ENCODE results near the gene ATXN2. TPM values are rescaled to one million over a fixed set of nuclear protein-coding genes. Genes with fewer than 3 reads are reported as not detected.

The ATXN2 gene
- total RNA-seq, 4 donors from 2014 or later, result 63.1 to 102 (median 63.8) TPM

GRCh38 chr12:111407377-111408115 lies 191.6 kb downstream of the ATXN2 start:
- Histone ChIP-seq H3K27ac (peak overlapping the region in 2 of 3 donors; percentile 81 to 87), H3K4me1 (peaks cover 42 to 71% of the 10 kb centered on the region in 2 donors)

DNA sequence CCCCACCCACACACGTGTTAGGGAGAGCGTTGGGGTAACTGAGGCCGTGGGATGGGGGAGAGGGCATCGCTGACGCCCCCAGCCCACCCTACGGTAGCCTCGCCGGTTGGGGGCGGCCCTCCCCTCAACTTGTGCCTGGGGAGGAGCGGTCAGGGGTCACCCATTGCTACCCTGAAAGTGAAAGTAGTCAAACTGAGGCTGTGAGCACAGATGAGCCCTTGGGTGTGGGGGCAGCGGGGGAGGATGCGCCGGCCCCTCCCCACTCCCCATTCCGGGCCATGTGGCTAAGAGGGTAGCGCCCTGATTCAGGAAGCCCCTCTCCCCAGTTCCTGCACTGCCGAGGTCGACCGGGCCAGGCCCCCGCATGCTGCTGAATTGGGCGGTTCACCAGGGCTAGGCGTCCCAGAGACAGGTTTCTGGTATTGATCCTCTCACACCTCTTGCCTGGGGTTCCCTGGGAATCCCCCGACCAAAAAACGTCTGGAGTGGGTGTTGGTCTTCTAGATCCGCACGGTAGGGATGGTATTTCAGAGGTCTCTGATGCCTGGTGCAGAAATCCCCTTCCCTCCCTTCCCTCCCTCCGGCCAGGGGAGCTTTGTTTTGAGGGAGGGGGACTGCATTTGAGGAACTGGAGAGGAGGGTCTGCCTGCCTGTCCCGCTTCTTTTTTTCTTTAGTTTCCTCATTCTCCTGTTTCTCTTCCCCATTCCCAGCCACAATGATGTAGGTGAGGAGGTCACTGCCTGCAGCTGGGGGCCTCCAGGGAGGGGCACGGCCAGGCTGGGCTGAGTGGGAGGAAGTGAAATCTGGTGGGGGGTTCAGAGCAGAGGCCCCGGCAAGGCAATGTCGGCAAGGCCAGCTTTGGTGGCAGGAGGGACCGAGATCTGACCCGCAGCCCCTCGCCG lies 192.4 kb downstream of the ATXN2 start:
- Histone ChIP-seq H3K27me3 (no peaks in the 10 kb centered on the region), H3K27ac (peak overlapping the region; percentile 81 to 87 (median 83)), H3K4me1 (peaks cover 35 to 63% of the 10 kb centered on the region in 2 donors), H3K4me3 (replicated peaks in 1 of 3) (peak overlapping the region; percentile 72 to 89 (median 88)), H3K36me3 (no peaks in the 10 kb centered on the region), H3K9me3 (no peaks in the 10 kb centered on the region)
- 30 to 48% methylated on average over 20 to 26 of the region's 34 CpGs for WGBS, 2 donors
- DNase-seq, result no peak
- TF ChIP-seq, protein P1, sequence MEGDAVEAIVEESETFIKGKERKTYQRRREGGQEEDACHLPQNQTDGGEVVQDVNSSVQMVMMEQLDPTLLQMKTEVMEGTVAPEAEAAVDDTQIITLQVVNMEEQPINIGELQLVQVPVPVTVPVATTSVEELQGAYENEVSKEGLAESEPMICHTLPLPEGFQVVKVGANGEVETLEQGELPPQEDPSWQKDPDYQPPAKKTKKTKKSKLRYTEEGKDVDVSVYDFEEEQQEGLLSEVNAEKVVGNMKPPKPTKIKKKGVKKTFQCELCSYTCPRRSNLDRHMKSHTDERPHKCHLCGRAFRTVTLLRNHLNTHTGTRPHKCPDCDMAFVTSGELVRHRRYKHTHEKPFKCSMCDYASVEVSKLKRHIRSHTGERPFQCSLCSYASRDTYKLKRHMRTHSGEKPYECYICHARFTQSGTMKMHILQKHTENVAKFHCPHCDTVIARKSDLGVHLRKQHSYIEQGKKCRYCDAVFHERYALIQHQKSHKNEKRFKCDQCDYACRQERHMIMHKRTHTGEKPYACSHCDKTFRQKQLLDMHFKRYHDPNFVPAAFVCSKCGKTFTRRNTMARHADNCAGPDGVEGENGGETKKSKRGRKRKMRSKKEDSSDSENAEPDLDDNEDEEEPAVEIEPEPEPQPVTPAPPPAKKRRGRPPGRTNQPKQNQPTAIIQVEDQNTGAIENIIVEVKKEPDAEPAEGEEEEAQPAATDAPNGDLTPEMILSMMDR (IDR thresholded peaks at IDR 0.05), result no peak
- no peak for TF ChIP-seq POLR2A (IDR thresholded peaks at IDR 0.05)
- intact Hi-C loops (cut with DNase I), result no loop called here

More at GRCh38 chr12:111407377-111408115, 191.6 kb downstream of the ATXN2 start:
- Histone ChIP-seq H3K4me3 (replicated peaks in 1 of 3) (peak overlapping the region in 1 of 3 donors; percentile 89), H3K9me3 (no peaks in the 10 kb centered on the region), H3K27me3 (no peaks in the 10 kb centered on the region), H3K36me3 (no peaks in the 10 kb centered on the region)
- TF ChIP-seq POLR2A (IDR thresholded peaks at IDR 0.05), result no peak
- TF ChIP-seq, protein P1 (IDR thresholded peaks at IDR 0.05), result no peak
- intact Hi-C loops (cut with DNase I), result no loop called here
- 84% methylated on average over 5 to 8 of the region's 9 CpGs for WGBS, 2 donors
- no peak for DNase-seq

- H3K27me3 ChIP-seq, result no peaks in the 10 kb centered on the region
- peak in 1 of 2 donors; percentile 53 for TF ChIP-seq POLR2A (IDR thresholded peaks at IDR 0.05)
- TF ChIP-seq, protein P1 (IDR thresholded peaks at IDR 0.05), result no peak
- H3K4me1 ChIP-seq, result peaks cover 27 to 55% of the 10 kb centered on the region in 2 donors
- H3K36me3 ChIP-seq, result no peaks in the 10 kb centered on the region
- H3K4me3 ChIP-seq (replicated peaks in 1 of 3), result peak within 1 kb of the TSS; percentile 72 to 89 (median 88)
- H3K9me3 ChIP-seq, result no peaks in the 10 kb centered on the region
- WGBS, 2 donors, result 2% methylated on average over 9 of the region's 80 CpGs; no CpG with 5 or more reads in 1 of the 2 donors
- intact Hi-C loops (cut with DNase I), result no loop called here
- no peak for DNase-seq
- peak within 1 kb of the TSS; percentile 81 to 87 (median 83) for H3K27ac ChIP-seq
Measured at GRCh38 chr12:111405859-111406473, 193.1 kb downstream of the ATXN2 start, which contains the start of gene SH2B3. Gene SH2B3, plus strand, starts transcription at chr12:111405923. Its CDS starts 12,223 bp downstream, at chr12:111418146.

GRCh38 chr12:111405149-111405858 lies 193.8 kb downstream of the ATXN2 start:
- WGBS, 2 donors, result 2 to 17% methylated on average over 9 to 30 of the region's 59 CpGs
- peak; percentile 94 to 96 for DNase-seq
- Histone ChIP-seq H3K9me3 (no peaks in the 10 kb centered on the region), H3K27ac (peak overlapping the region; percentile 45 to 87 (median 55)), H3K4me3 (replicated peaks in 1 of 3) (peak overlapping the region; percentile 6 to 89 (median 72)), H3K4me1 (peaks cover 22 to 49% of the 10 kb centered on the region in 2 donors), H3K36me3 (no peaks in the 10 kb centered on the region), H3K27me3 (no peaks in the 10 kb centered on the region)
- intact Hi-C loops (cut with DNase I), result no loop called here
- TF ChIP-seq, protein P1 (IDR thresholded peaks at IDR 0.05), result peak in 4 of 6 experiments; percentile 31 to 53 (median 42)
- no peak for TF ChIP-seq POLR2A (IDR thresholded peaks at IDR 0.05)

Data from thyroid gland (tissue), 4 donors.